IMR-90 (cell line): ENCODE measurements around the gene PLXNA4. TPM values are rescaled to one million over a fixed set of nuclear protein-coding genes. Genes with fewer than 3 reads are reported as not detected.

Source experiments
- ATAC-seq: fragments of 200-7000 bp; cut with Tn5 transposase; 2 replicates; pipeline ENCODE4 v1.9.1; 2020; ENCODE audit warnings: low read depth, mild to moderate bottlenecking, moderate library complexity
- BruUV-seq: library from RNA; stranded (reverse); fragments of 400-500 nt; replicated peaks from 2 replicates; lab custom pipeline; 2021; lab: Mats Ljungman, UMichigan
- CTCF ChIA-PET: fragments of 300-600 bp; formaldehyde crosslinking; extraction: SDS; loops from one replicate; lab custom pipeline; 2021; ENCODE audit warnings: antibody characterized with exemption; lab: Yijun Ruan, JAX
- POLR2A ChIA-PET: fragments of 300-600 bp; sonication (Branson Sonifier 250); formaldehyde crosslinking; loops from one replicate; lab custom pipeline; 2022; ENCODE audit warnings: antibody characterized with exemption; ENCODE audit not compliant: unreplicated experiment; lab: Charles Lee
- DNase-seq: peaks from one replicate; pipeline ENCODE4 v3.0.0; 2013
- H2AFZ ChIP-seq: replicated peaks from 2 replicates; pipeline ENCODE3; 2013; ENCODE audit warnings: low read length, mild to moderate bottlenecking; ENCODE audit not compliant: poor library complexity
- H2AK5ac ChIP-seq: 2 replicates; pipeline ENCODE4 v1.6.1; 2013; ENCODE audit warnings: low read depth, low read length, inconsistent platforms
- H2AK9ac ChIP-seq: replicated peaks from 2 replicates; pipeline ENCODE3; 2013; ENCODE audit warnings: mild to moderate bottlenecking, low read depth, low read length, moderate library complexity; ENCODE audit not compliant: poor library complexity
- H2BK120ac ChIP-seq: 2 replicates; pipeline ENCODE4 v1.6.1; 2013; ENCODE audit warnings: low read depth, low read length, inconsistent platforms
- H2BK15ac ChIP-seq: 3 replicates; pipeline ENCODE4 v1.6.1; 2013; ENCODE audit warnings: low read depth, low read length, inconsistent platforms
- H2BK20ac ChIP-seq: 2 replicates; pipeline ENCODE4 v1.6.1; 2013; ENCODE audit warnings: low read depth, mild to moderate bottlenecking, inconsistent platforms, low read length, moderate library complexity
- H2BK5ac ChIP-seq: 2 replicates; pipeline ENCODE4 v1.6.1; 2013; ENCODE audit warnings: mild to moderate bottlenecking, low read depth, low read length, inconsistent platforms; ENCODE audit not compliant: poor library complexity, severe bottlenecking
- H3K14ac ChIP-seq: replicated peaks from 2 replicates; pipeline ENCODE4 v1.6.1; 2013; ENCODE audit warnings: low read depth, low read length, inconsistent platforms
- H3K18ac ChIP-seq: 2 replicates; pipeline ENCODE4 v1.6.1; 2013; ENCODE audit warnings: low read depth, low read length, control low read depth
- H3K23ac ChIP-seq: 2 replicates; pipeline ENCODE4 v1.6.1; 2013; ENCODE audit warnings: low read depth, low read length, inconsistent platforms
- H3K27ac ChIP-seq: 2 replicates; pipeline ENCODE4 v1.5.1; 2013; ENCODE audit warnings: mild to moderate bottlenecking, control low read depth, low read length; ENCODE audit not compliant: insufficient read depth
- H3K27me3 ChIP-seq: 2 replicates; pipeline ENCODE4 v1.6.1; 2013; ENCODE audit warnings: low read length; ENCODE audit not compliant: control insufficient read depth, insufficient read depth
- H3K36me3 ChIP-seq: 2 replicates; pipeline ENCODE4 v1.6.1; 2013; ENCODE audit warnings: low read length, mixed read lengths; ENCODE audit not compliant: control insufficient read depth, insufficient read depth
- H3K4ac ChIP-seq: 2 replicates; pipeline ENCODE4 v1.6.1; 2013; ENCODE audit warnings: low read depth, low read length, inconsistent platforms
- H3K4me1 ChIP-seq: 2 replicates; pipeline ENCODE4 v1.6.1; 2013; ENCODE audit warnings: low read length, mixed read lengths; ENCODE audit not compliant: control insufficient read depth, insufficient read depth
- H3K4me2 ChIP-seq: 2 replicates; pipeline ENCODE4 v1.6.1; 2013; ENCODE audit warnings: low read depth, mild to moderate bottlenecking, control low read depth, low read length, moderate library complexity
- H3K4me3 ChIP-seq: 2 replicates; pipeline ENCODE4 v1.5.1; 2013; ENCODE audit warnings: low read depth, mild to moderate bottlenecking, control low read depth, low read length, moderate library complexity; ENCODE audit not compliant: insufficient read depth
- H3K56ac ChIP-seq: 2 replicates; pipeline ENCODE4 v1.6.1; 2013; ENCODE audit warnings: low read length, inconsistent platforms; ENCODE audit not compliant: insufficient read depth; ENCODE audit errors: extremely low read depth
- H3K79me1 ChIP-seq, 2 experiments: 2 replicates each; pipeline ENCODE4 v1.6.1; 2013; ENCODE audit warnings: low read length in 2 of 2, inconsistent platforms in 1 of 2, low read depth in 1 of 2
- H3K9ac ChIP-seq: 2 replicates; pipeline ENCODE4 v1.6.1; 2013; ENCODE audit warnings: low read depth, low read length, control low read depth
- H3K9me1 ChIP-seq: 2 replicates; pipeline ENCODE4 v1.6.1; 2013; ENCODE audit warnings: low read length, inconsistent platforms; ENCODE audit not compliant: insufficient read depth
- H3K9me3 ChIP-seq: 2 replicates; pipeline ENCODE4 v1.6.1; 2013; ENCODE audit warnings: low read length; ENCODE audit not compliant: control insufficient read depth, insufficient read depth
- H4K20me1 ChIP-seq: 2 replicates; pipeline ENCODE4 v1.6.1; 2013; ENCODE audit warnings: low read length, inconsistent platforms; ENCODE audit not compliant: insufficient read depth
- H4K5ac ChIP-seq: 2 replicates; pipeline ENCODE4 v1.6.1; 2013; ENCODE audit warnings: mild to moderate bottlenecking, low read depth, low read length, control low read depth
- H4K8ac ChIP-seq, 2 experiments: 2 replicates each; pipeline ENCODE4 v1.6.1; 2013; ENCODE audit warnings: low read depth in 2 of 2, low read length in 2 of 2, control low read depth in 1 of 2, inconsistent platforms in 1 of 2
- H4K91ac ChIP-seq: 2 replicates; pipeline ENCODE4 v1.6.1; 2013; ENCODE audit warnings: low read depth, low read length, inconsistent platforms; ENCODE audit not compliant: insufficient read depth
- BHLHE40 ChIP-seq: fragments of 150-350 bp; IDR thresholded peaks from 2 replicates; pipeline ENCODE4 v1.6.1; 2016; ENCODE audit warnings: mild to moderate bottlenecking, low read depth, low read length
- CEBPB ChIP-seq: IDR thresholded peaks from 2 replicates; pipeline ENCODE4 v1.6.1; 2012; ENCODE audit warnings: low read depth, low read length, improper control_type of control experiment
- CHD1 ChIP-seq: IDR thresholded peaks from 2 replicates; pipeline ENCODE4 v1.6.1; 2012; ENCODE audit warnings: low read depth, low read length, improper control_type of control experiment
- MAZ ChIP-seq: IDR thresholded peaks from 2 replicates; pipeline ENCODE4 v1.6.1; 2012; ENCODE audit warnings: low read depth, mild to moderate bottlenecking, low read length, improper control_type of control experiment, moderate library complexity, borderline replicate concordance
- MXI1 ChIP-seq: IDR thresholded peaks from 2 replicates; pipeline ENCODE4 v1.6.1; 2012; ENCODE audit warnings: low read depth, mild to moderate bottlenecking, low read length, moderate library complexity, borderline replicate concordance
- NFE2L2 ChIP-seq: fragments of 150-350 bp; IDR thresholded peaks from 2 replicates; pipeline ENCODE4 v1.6.1; 2016; ENCODE audit warnings: low read depth, mild to moderate bottlenecking, low read length
- POLR2A ChIP-seq: IDR thresholded peaks from 2 replicates; pipeline ENCODE4 v1.6.1; 2012; ENCODE audit warnings: mild to moderate bottlenecking, low read depth, low read length
- RCOR1 ChIP-seq: IDR thresholded peaks from 2 replicates; pipeline ENCODE4 v1.6.1; 2012; ENCODE audit warnings: mild to moderate bottlenecking, low read length, improper control_type of control experiment; ENCODE audit not compliant: insufficient replicate concordance
- SMC3 ChIP-seq: fragments of 150-350 bp; IDR thresholded peaks from 2 replicates; pipeline ENCODE4 v1.6.1; 2016; ENCODE audit warnings: low read depth, mild to moderate bottlenecking, antibody characterized with exemption, low read length, moderate library complexity
- WGBS, 2 experiments: methylation state at CpG; one replicate each; pipeline versions ENCODE4 v1.1.5 to v1.1.7; 2013; ENCODE audit warnings: missing lambda C conversion rate in 2 of 2; ENCODE audit not compliant: insufficient read length in 1 of 2; ENCODE audit errors: extremely low coverage in 2 of 2; 5-methylcytosine and 5-hydroxymethylcytosine counted together
- dilution Hi-C: fragments of 300-500 bp; cut with HindIII; formaldehyde crosslinking; loops from one replicate; pipeline ENCODE4 v1.14.3; 2018; ENCODE audit warnings: low sequenced_read_pairs; ENCODE audit not compliant: unreplicated experiment
- in situ Hi-C: fragments of 300-500 bp; cut with MboI; formaldehyde crosslinking; loops from 3 replicates; pipeline ENCODE4 v1.14.3; 2019; ENCODE audit warnings: low sequenced_read_pairs, inconsistent platforms, mixed read lengths
- intact Hi-C: fragments of 100-400 bp; cut with micrococcal nuclease; formaldehyde crosslinking; loops from 2 replicates; pipeline ENCODE4 v1.10.0; 2022
- polyA plus RNA-seq, 3 experiments: library from polyadenylated mRNA; depleted of rRNA; stranded (reverse); fragments of >200 nt; gene quantifications; 2 replicates each; pipeline ENCODE4 v1.2.3, GENCODE V29; 2012; ENCODE audit warnings: low replicate concordance in 1 of 3
- total RNA-seq: library from RNA; depleted of rRNA; stranded (reverse); fragments of >200 nt; gene quantifications from 2 replicates; pipeline ENCODE4 v1.2.3, GENCODE V29; 2012
- TF ChIP-seq, protein P1 (sequence below): conservative IDR thresholded peaks from 2 replicates; pipeline ENCODE4 v1.5.1; 2012; ENCODE audit warnings: mild to moderate bottlenecking, low read depth, low read length, improper control_type of control experiment
- TF ChIP-seq, protein P2 (sequence below): fragments of 150-350 bp; IDR thresholded peaks from 2 replicates; pipeline ENCODE4 v1.6.1; 2017; ENCODE audit warnings: mild to moderate bottlenecking, antibody characterized with exemption, low read length, low read depth
- TF ChIP-seq, protein P3 (sequence below): fragments of 150-350 bp; IDR thresholded peaks from 2 replicates; pipeline ENCODE4 v1.6.1; 2016; ENCODE audit warnings: low read depth, mild to moderate bottlenecking, low read length, moderate library complexity, borderline replicate concordance

PLXNA4 gene
- total and polyA plus RNA-seq, 2 of the 4 experiments (the other 2 are of a cell fraction) = under 0.01 TPM

DNA sequence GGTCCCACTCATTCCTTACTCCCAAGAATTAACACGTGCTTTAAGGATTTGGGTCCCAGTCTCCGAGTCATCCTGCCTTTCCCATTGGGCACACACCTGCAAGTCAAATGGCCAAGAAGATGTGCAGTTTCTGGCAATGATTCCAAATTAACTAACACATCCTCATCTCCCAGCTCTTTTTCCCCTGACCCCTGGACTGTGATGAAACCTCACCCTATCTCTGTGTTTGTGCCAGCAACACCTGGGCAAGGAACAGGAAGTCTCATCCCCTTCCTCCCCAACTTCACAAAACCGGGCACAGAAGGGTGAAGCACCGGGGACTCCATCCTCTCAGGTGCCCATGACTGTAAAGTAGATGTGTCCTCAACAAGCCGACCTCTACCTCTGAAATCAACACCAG lies 54.8 kb downstream of the PLXNA4 start:
- H2BK20ac ChIP-seq = no peak overlapping the region
- no peak overlapping the region for H2BK15ac ChIP-seq
- TF ChIP-seq RCOR1 (no peak), CHD1 (no peak), MAZ (no peak), MXI1 (no peak), BHLHE40 (no peak), CEBPB (no peak), NFE2L2 (no peak), SMC3 (no peak), POLR2A (no peak)
- TF ChIP-seq, protein P1, sequence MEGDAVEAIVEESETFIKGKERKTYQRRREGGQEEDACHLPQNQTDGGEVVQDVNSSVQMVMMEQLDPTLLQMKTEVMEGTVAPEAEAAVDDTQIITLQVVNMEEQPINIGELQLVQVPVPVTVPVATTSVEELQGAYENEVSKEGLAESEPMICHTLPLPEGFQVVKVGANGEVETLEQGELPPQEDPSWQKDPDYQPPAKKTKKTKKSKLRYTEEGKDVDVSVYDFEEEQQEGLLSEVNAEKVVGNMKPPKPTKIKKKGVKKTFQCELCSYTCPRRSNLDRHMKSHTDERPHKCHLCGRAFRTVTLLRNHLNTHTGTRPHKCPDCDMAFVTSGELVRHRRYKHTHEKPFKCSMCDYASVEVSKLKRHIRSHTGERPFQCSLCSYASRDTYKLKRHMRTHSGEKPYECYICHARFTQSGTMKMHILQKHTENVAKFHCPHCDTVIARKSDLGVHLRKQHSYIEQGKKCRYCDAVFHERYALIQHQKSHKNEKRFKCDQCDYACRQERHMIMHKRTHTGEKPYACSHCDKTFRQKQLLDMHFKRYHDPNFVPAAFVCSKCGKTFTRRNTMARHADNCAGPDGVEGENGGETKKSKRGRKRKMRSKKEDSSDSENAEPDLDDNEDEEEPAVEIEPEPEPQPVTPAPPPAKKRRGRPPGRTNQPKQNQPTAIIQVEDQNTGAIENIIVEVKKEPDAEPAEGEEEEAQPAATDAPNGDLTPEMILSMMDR = no peak
- TF ChIP-seq, protein P2, sequence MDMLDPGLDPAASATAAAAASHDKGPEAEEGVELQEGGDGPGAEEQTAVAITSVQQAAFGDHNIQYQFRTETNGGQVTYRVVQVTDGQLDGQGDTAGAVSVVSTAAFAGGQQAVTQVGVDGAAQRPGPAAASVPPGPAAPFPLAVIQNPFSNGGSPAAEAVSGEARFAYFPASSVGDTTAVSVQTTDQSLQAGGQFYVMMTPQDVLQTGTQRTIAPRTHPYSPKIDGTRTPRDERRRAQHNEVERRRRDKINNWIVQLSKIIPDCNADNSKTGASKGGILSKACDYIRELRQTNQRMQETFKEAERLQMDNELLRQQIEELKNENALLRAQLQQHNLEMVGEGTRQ = no peak
- TF ChIP-seq, protein P3, sequence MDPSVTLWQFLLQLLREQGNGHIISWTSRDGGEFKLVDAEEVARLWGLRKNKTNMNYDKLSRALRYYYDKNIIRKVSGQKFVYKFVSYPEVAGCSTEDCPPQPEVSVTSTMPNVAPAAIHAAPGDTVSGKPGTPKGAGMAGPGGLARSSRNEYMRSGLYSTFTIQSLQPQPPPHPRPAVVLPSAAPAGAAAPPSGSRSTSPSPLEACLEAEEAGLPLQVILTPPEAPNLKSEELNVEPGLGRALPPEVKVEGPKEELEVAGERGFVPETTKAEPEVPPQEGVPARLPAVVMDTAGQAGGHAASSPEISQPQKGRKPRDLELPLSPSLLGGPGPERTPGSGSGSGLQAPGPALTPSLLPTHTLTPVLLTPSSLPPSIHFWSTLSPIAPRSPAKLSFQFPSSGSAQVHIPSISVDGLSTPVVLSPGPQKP = no peak
- H2AK9ac ChIP-seq = no peak overlapping the region
- no peak overlapping the region for H3K56ac ChIP-seq
- H4K8ac ChIP-seq = no peak overlapping the region
- no peaks in the 10 kb centered on the region for H3K4me1 ChIP-seq
- H3K9ac ChIP-seq = no peak overlapping the region
- no peak overlapping the region for H4K5ac ChIP-seq
- no peak overlapping the region for H2BK5ac ChIP-seq
- H3K9me3 ChIP-seq = no peaks in the 10 kb centered on the region
- H3K79me1 ChIP-seq = no peaks in the 10 kb centered on the region
- H3K4me3 ChIP-seq = no peak overlapping the region
- no TSS peak for BruUV-seq
- POLR2A ChIA-PET = no interaction called here
- WGBS, 2 experiments = no CpG with 5 or more reads among the region's 5 CpGs
- H4K20me1 ChIP-seq = no peaks in the 10 kb centered on the region
- H3K4ac ChIP-seq = no peak overlapping the region
- no peaks in the 10 kb centered on the region for H3K9me1 ChIP-seq
- in situ Hi-C loops (no loop called here), intact Hi-C loops (no loop called here), dilution Hi-C loops (no loop called here)
- H4K91ac ChIP-seq = no peak overlapping the region
- no peak overlapping the region for H3K23ac ChIP-seq
- H3K27me3 ChIP-seq = no peaks in the 10 kb centered on the region
- DNase-seq = no peak
- no peak overlapping the region for H2AFZ ChIP-seq
- no peak overlapping the region for H2AK5ac ChIP-seq
- no peak overlapping the region for H3K27ac ChIP-seq
- no peak overlapping the region for H3K14ac ChIP-seq
- no peak overlapping the region for H3K4me2 ChIP-seq
- CTCF ChIA-PET = no interaction called here
- H3K18ac ChIP-seq = no peak overlapping the region
- no peak for ATAC-seq
- no peak overlapping the region for H2BK120ac ChIP-seq
- H3K36me3 ChIP-seq = no peaks in the 10 kb centered on the region
